PC-9 (cell line): ENCODE results near the gene CNKSR1. TPM values are rescaled to one million over a fixed set of nuclear protein-coding genes. Genes with fewer than 3 reads are reported as not detected.

Experiments
- BruUV-seq: library from RNA; stranded (reverse); fragments of 400-500 nt; replicated peaks from 2 replicates; lab custom pipeline; 2021; lab: Mats Ljungman, UMichigan
- CTCF ChIA-PET: fragments of 300-600 bp; sonication (Branson Sonifier 250); formaldehyde crosslinking; loops from one replicate; lab custom pipeline; 2022; ENCODE audit warnings: antibody characterized with exemption; lab: Charles Lee
- POLR2A ChIA-PET: fragments of 300-600 bp; sonication (Branson Sonifier 250); formaldehyde crosslinking; loops from one replicate; lab custom pipeline; 2022; ENCODE audit warnings: antibody characterized with exemption; ENCODE audit not compliant: unreplicated experiment; lab: Charles Lee
- DNase-seq, 2 experiments: peaks; one replicate each; pipeline versions ENCODE4 v3.0.0 to v3.0.0-alpha.2; 2015 to 2022; ENCODE audit warnings: mixed read lengths in 1 of 2
- H2AFZ ChIP-seq: fragments of 200-600 bp; sonication (generic); 2 replicates; pipeline ENCODE4 v1.8.1; 2017; ENCODE audit warnings: antibody characterized with exemption
- H3F3A ChIP-seq: fragments of 200-600 bp; sonication (generic); 2 replicates; pipeline ENCODE4 v1.8.1; 2017; ENCODE audit warnings: antibody characterized with exemption, mild to moderate bottlenecking, low read depth; ENCODE audit not compliant: insufficient read depth
- H3K27ac ChIP-seq: fragments of 200-600 bp; sonication (generic); 2 replicates; pipeline ENCODE4 v1.6.1; 2016; ENCODE audit warnings: mixed run types
- H3K27me3 ChIP-seq: fragments of 200-600 bp; sonication (generic); 2 replicates; pipeline ENCODE4 v1.6.1; 2016; ENCODE audit warnings: low read depth, mixed run types; ENCODE audit not compliant: insufficient read depth
- H3K36me3 ChIP-seq: fragments of 200-600 bp; sonication (generic); 2 replicates; pipeline ENCODE4 v1.6.1; 2016; ENCODE audit warnings: low read depth, mixed run types
- H3K4me1 ChIP-seq: fragments of 200-600 bp; sonication (generic); replicated peaks from 2 replicates; pipeline ENCODE4 v1.6.1; 2016; ENCODE audit warnings: mixed run types; ENCODE audit not compliant: insufficient read depth
- H3K4me2 ChIP-seq: fragments of 200-600 bp; sonication (generic); 2 replicates; pipeline ENCODE4 v1.6.1; 2017; ENCODE audit warnings: mixed run types
- H3K4me3 ChIP-seq: fragments of 200-600 bp; sonication (generic); 2 replicates; pipeline ENCODE4 v1.6.1; 2016; ENCODE audit warnings: mixed run types
- H3K79me2 ChIP-seq: fragments of 200-600 bp; sonication (generic); 2 replicates; pipeline ENCODE4 v1.6.1; 2017; ENCODE audit warnings: low read depth, mixed run types
- H3K9me2 ChIP-seq: fragments of 200-600 bp; sonication (generic); 2 replicates; pipeline ENCODE4 v1.8.1; 2017; ENCODE audit warnings: mild to moderate bottlenecking; ENCODE audit not compliant: insufficient read depth
- H3K9me3 ChIP-seq: fragments of 200-600 bp; sonication (generic); 2 replicates; pipeline ENCODE4 v1.8.1; 2016; ENCODE audit warnings: low read depth; ENCODE audit not compliant: insufficient read depth
- H4K20me1 ChIP-seq: fragments of 200-600 bp; sonication (generic); 2 replicates; pipeline ENCODE4 v1.8.1; 2017; ENCODE audit not compliant: insufficient read depth
- EZH2 ChIP-seq: fragments of 200-600 bp; sonication (generic); IDR thresholded peaks from 2 replicates; pipeline ENCODE4 v1.8.0; 2017; ENCODE audit warnings: antibody characterized with exemption, low read depth
- intact Hi-C: fragments of 100-400 bp; cut with micrococcal nuclease; formaldehyde crosslinking; loops from one replicate; pipeline ENCODE4 v1.10.0; 2022; ENCODE audit not compliant: unreplicated experiment
- total RNA-seq: library from RNA; stranded (reverse); gene quantifications from 2 replicates; pipeline ENCODE4 v1.2.3, GENCODE V29; 2021
- TF ChIP-seq, protein P1 (sequence below): fragments of 200-600 bp; sonication (generic); conservative IDR thresholded peaks from 2 replicates; pipeline ENCODE4 v1.6.1; 2017; ENCODE audit warnings: mixed run types, antibody characterized with exemption, mild to moderate bottlenecking, moderate library complexity

CNKSR1 gene
- total RNA-seq, 1 experiment from 2014 or later: 33.4 TPM

DNA sequence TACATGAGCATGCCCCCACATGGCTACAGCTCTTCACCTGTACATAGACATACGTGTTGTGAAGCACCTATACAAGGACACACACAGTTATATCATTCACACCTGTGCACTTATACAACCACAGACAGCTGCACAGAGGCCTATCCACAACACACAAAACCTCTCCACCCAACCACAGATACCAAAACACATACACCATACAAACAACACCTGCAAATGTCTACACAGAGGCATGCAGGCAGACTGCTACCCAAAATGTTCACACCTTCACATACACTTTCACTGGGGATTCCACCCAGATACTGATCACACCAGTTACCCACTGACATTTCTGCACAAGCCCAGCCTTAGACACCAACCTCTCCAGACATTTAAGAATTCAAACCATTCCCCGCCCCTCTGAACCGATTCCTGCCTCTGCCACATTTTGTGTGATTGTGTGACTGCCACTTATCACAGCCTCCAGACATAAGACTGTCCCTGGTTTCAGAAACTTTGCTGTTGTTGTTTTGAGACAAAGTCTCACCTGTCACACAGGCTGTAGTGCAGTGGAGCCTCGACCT, 10.5 kb upstream of the CNKSR1 start:
- no peaks in the 10 kb centered on the region for H3K9me3 ChIP-seq
- POLR2A ChIA-PET: no interaction called here
- peaks cover 16% of the 10 kb centered on the region for H3K79me2 ChIP-seq
- no peaks in the 10 kb centered on the region for H3K36me3 ChIP-seq
- H4K20me1 ChIP-seq: no peaks in the 10 kb centered on the region
- no peak for DNase-seq
- H2AFZ ChIP-seq: no peak overlapping the region
- H3F3A ChIP-seq: no peaks in the 10 kb centered on the region; the same call in 1 of the 2 replicates
- H3K4me2 ChIP-seq: no peak overlapping the region
- H3K27ac ChIP-seq: no peak overlapping the region
- CTCF ChIA-PET: no interaction called here
- peaks cover 10% of the 10 kb centered on the region; the same call in 1 of the 2 replicates for H3K4me1 ChIP-seq
- H3K4me3 ChIP-seq: no peak overlapping the region
- H3K9me2 ChIP-seq: no peaks in the 10 kb centered on the region
- H3K27me3 ChIP-seq: peaks cover 9% of the 10 kb centered on the region
- intact Hi-C loops: loop anchor here (10.0 kb wide), 1 partner anchor 272 kb away; no protein-coding TSS in a partner anchor
- no peak for TF ChIP-seq EZH2
- TF ChIP-seq, protein P1, sequence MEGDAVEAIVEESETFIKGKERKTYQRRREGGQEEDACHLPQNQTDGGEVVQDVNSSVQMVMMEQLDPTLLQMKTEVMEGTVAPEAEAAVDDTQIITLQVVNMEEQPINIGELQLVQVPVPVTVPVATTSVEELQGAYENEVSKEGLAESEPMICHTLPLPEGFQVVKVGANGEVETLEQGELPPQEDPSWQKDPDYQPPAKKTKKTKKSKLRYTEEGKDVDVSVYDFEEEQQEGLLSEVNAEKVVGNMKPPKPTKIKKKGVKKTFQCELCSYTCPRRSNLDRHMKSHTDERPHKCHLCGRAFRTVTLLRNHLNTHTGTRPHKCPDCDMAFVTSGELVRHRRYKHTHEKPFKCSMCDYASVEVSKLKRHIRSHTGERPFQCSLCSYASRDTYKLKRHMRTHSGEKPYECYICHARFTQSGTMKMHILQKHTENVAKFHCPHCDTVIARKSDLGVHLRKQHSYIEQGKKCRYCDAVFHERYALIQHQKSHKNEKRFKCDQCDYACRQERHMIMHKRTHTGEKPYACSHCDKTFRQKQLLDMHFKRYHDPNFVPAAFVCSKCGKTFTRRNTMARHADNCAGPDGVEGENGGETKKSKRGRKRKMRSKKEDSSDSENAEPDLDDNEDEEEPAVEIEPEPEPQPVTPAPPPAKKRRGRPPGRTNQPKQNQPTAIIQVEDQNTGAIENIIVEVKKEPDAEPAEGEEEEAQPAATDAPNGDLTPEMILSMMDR: no peak
- BruUV-seq: no TSS peak

- Histone ChIP-seq H3K79me2 (peaks cover 16% of the 10 kb centered on the region), H3K9me3 (no peaks in the 10 kb centered on the region), H3K4me1 (peaks cover 10% of the 10 kb centered on the region; the same call in 1 of the 2 replicates), H3K4me3 (peak within 1 kb of the TSS; percentile 99), H2AFZ (peak within 1 kb of the TSS; percentile 95), H4K20me1 (no peaks in the 10 kb centered on the region), H3K27ac (no peak within 1 kb of the TSS), H3K9me2 (no peaks in the 10 kb centered on the region), H3K36me3 (no peaks in the 10 kb centered on the region), H3K4me2 (peak within 1 kb of the TSS; percentile 96), H3F3A (0 out of 2 replicates have a peak, but pooled peaks cover 2% of the 10 kb centered on the region), H3K27me3 (no peaks in the 10 kb centered on the region)
- BruUV-seq: no TSS peak
- CTCF ChIA-PET: interaction anchor here (1.0 kb wide), 1 partner anchor 153 kb away, joined by 3 read pairs; no protein-coding TSS in a partner anchor
- POLR2A ChIA-PET: no interaction called here
- intact Hi-C loops: loop anchor here (10.0 kb wide), 1 partner anchor 274 kb away; no protein-coding TSS in a partner anchor
- no peak for DNase-seq
- TF ChIP-seq, protein P1: no peak
- no peak for TF ChIP-seq EZH2
Measured at GRCh38 chr1:26168410-26169197, 8.7 kb upstream of the CNKSR1 start, which contains the start of gene C1orf232. Gene C1orf232, minus strand, starts transcription at chr1:26168963. Its CDS starts 464 bp downstream, at chr1:26168499.

DNA sequence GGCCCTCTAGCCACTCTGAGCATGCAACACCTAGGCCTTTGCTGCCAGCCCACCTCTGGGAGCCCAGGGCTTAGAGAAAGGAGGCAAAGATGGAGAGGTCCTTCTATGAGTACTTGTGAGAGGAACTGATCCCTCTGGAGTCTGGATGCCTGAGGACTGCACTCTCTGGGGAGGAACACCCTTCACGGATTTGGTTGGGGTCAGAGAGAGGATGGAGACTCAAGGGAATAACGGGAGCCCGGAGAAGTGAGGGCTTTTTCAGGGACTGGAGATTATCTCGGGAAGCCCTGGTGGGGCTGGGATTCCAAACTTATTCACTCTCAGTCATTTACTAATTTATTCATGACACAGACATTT, 8.1 kb upstream of the CNKSR1 start:
- peaks cover 6% of the 10 kb centered on the region; the same call in 1 of the 2 replicates for H3K4me1 ChIP-seq
- CTCF ChIA-PET: interaction anchor here (1.0 to 1.4 kb wide), 3 partner anchors 13 to 248 kb away, joined by 3 to 8 read pairs (median 3); no protein-coding TSS in a partner anchor
- intact Hi-C loops: loop anchor here (10.0 kb wide), 1 partner anchor 274 kb away; no protein-coding TSS in a partner anchor
- H3K79me2 ChIP-seq: peaks cover 16% of the 10 kb centered on the region
- H3K36me3 ChIP-seq: no peaks in the 10 kb centered on the region
- no peaks in the 10 kb centered on the region for H3K9me2 ChIP-seq
- TF ChIP-seq, protein P1: no peak
- TF ChIP-seq EZH2: no peak
- no peaks in the 10 kb centered on the region for H3K9me3 ChIP-seq
- H2AFZ ChIP-seq: peak overlapping the region; percentile 95; the same call in 1 of the 2 replicates
- peak overlapping the region; percentile 96 for H3K4me2 ChIP-seq
- peak overlapping the region; percentile 99; the same call in 1 of the 2 replicates for H3K4me3 ChIP-seq
- POLR2A ChIA-PET: interaction anchor here (0.5 kb wide), 1 partner anchor 8 kb away, joined by 5 read pairs; the partner anchor contains the start of gene CNKSR1
- no peaks in the 10 kb centered on the region for H3K27me3 ChIP-seq
- H3F3A ChIP-seq: 0 out of 2 replicates have a peak, but pooled peaks cover 8% of the 10 kb centered on the region
- no TSS peak for BruUV-seq
- no peaks in the 10 kb centered on the region for H4K20me1 ChIP-seq
- no peak for DNase-seq
- no peak overlapping the region for H3K27ac ChIP-seq
